Progenitor cell of endocrine pancreas (in vitro differentiated cells): Measurements from ENCODE around the gene DTNBP1. TPM values are rescaled to one million over a fixed set of nuclear protein-coding genes. Genes with fewer than 3 reads are reported as not detected.

ENCODE experiments used
- DNase-seq: peaks from one replicate; pipeline ENCODE4 v3.0.0; 2021; ENCODE audit warnings: low spot score; ENCODE audit not compliant: unreplicated experiment
- H3K27ac Mint-ChIP-seq: 2 replicates; pipeline ENCODE4 v1.8.0; 2021; ENCODE audit warnings: mild to moderate bottlenecking, moderate library complexity, mixed read lengths
- H3K27me3 Mint-ChIP-seq: 2 replicates; pipeline ENCODE4 v1.8.0; 2021; ENCODE audit warnings: mixed read lengths
- H3K36me3 Mint-ChIP-seq: 2 replicates; pipeline ENCODE4 v1.8.0; 2022; ENCODE audit warnings: mixed read lengths; ENCODE audit not compliant: insufficient read depth
- H3K4me1 Mint-ChIP-seq: 2 replicates; pipeline ENCODE4 v1.8.0; 2021; ENCODE audit warnings: low read depth, mixed read lengths
- H3K4me3 Mint-ChIP-seq: 2 replicates; pipeline ENCODE4 v1.8.0; 2021; ENCODE audit warnings: low read depth, mild to moderate bottlenecking, moderate library complexity, mixed read lengths
- H3K9me3 Mint-ChIP-seq: 2 replicates; pipeline ENCODE4 v1.8.0; 2021; ENCODE audit warnings: low read depth, mixed read lengths
- CTCF ChIP-seq: fragments of 200-600 bp; sonication (generic); IDR thresholded peaks from one replicate; pipeline ENCODE4 v1.5.0; 2021; ENCODE audit warnings: antibody characterized with exemption, mild to moderate bottlenecking; ENCODE audit not compliant: unreplicated experiment
- total RNA-seq: library from RNA; stranded (reverse); gene quantifications from 2 replicates; pipeline ENCODE4 v1.2.1, GENCODE V29; 2021

Gene DTNBP1
- total RNA-seq, 1 donor from 2014 or later = 17.7 TPM

GRCh38 chr6:15496345-15497131 lies 166.3 kb downstream of the DTNBP1 start:
- Mint-ChIP-seq H3K36me3 (peaks cover 26% of the 10 kb centered on the region), H3K27me3 (no peaks in the 10 kb centered on the region), H3K4me3 (no peak overlapping the region), H3K4me1 (peaks cover 2% of the 10 kb centered on the region), H3K9me3 (no peaks in the 10 kb centered on the region), H3K27ac (peak overlapping the region; percentile 46)
- DNase-seq = no peak
- TF ChIP-seq CTCF = no peak

- H3K4me1 Mint-ChIP-seq = peaks cover 7% of the 10 kb centered on the region
- no peak overlapping the region for H3K4me3 Mint-ChIP-seq
- H3K9me3 Mint-ChIP-seq = no peaks in the 10 kb centered on the region
- H3K27me3 Mint-ChIP-seq = no peaks in the 10 kb centered on the region
- TF ChIP-seq CTCF = no peak
- no peak for DNase-seq
- H3K36me3 Mint-ChIP-seq = peaks cover 20% of the 10 kb centered on the region
- H3K27ac Mint-ChIP-seq = no peak overlapping the region
These were observed 167.4 kb downstream of the DTNBP1 start for GRCh38 chr6:15495375-15495901.

- Mint-ChIP-seq H3K27me3 (no peaks in the 10 kb centered on the region), H3K4me3 (no peak overlapping the region), H3K4me1 (peaks cover 9% of the 10 kb centered on the region), H3K9me3 (no peaks in the 10 kb centered on the region), H3K27ac (no peak overlapping the region), H3K36me3 (peaks cover 27% of the 10 kb centered on the region)
- no peak for TF ChIP-seq CTCF
- DNase-seq = no peak
These were observed 169.2 kb downstream of the DTNBP1 start for GRCh38 chr6:15493437-15494168.

- H3K9me3 Mint-ChIP-seq = no peaks in the 10 kb centered on the region
- H3K4me1 Mint-ChIP-seq = peaks cover 9% of the 10 kb centered on the region
- no peak for DNase-seq
- no peak for TF ChIP-seq CTCF
- no peak overlapping the region for H3K27ac Mint-ChIP-seq
- no peaks in the 10 kb centered on the region for H3K27me3 Mint-ChIP-seq
- H3K36me3 Mint-ChIP-seq = peaks cover 25% of the 10 kb centered on the region
- no peak overlapping the region for H3K4me3 Mint-ChIP-seq
These were observed 170.9 kb downstream of the DTNBP1 start for GRCh38 chr6:15491986-15492269.

- H3K9me3 Mint-ChIP-seq = no peaks in the 10 kb centered on the region
- H3K27me3 Mint-ChIP-seq = no peaks in the 10 kb centered on the region
- DNase-seq = peak; percentile 31
- H3K36me3 Mint-ChIP-seq = peaks cover 28% of the 10 kb centered on the region
- no peak overlapping the region for H3K4me3 Mint-ChIP-seq
- TF ChIP-seq CTCF = peak; percentile 91
- H3K27ac Mint-ChIP-seq = peak overlapping the region; percentile 42
- peaks cover 9% of the 10 kb centered on the region for H3K4me1 Mint-ChIP-seq
These were observed 171.4 kb downstream of the DTNBP1 start for GRCh38 chr6:15491255-15491985.
